GM18526 (cell line): ENCODE results near the gene ARID5B.

Source experiments
- POLR2A ChIP-seq: IDR thresholded peaks from 3 replicates; pipeline ENCODE4 v1.6.1; 2011; ENCODE audit not compliant: insufficient read length; ENCODE audit errors: extremely low read depth

ARID5B gene

GRCh38 chr10:62034096-62034640, 132.7 kb downstream of the ARID5B start:
- no peak for TF ChIP-seq POLR2A

GRCh38 chr10:62036186-62037081, 134.9 kb downstream of the ARID5B start:
- TF ChIP-seq POLR2A, result no peak

- no peak for TF ChIP-seq POLR2A
Measured at GRCh38 chr10:62037166-62037831, 135.8 kb downstream of the ARID5B start.

- no peak for TF ChIP-seq POLR2A
Measured at GRCh38 chr10:62037890-62038608, 136.6 kb downstream of the ARID5B start.

GRCh38 chr10:62038609-62039190, 137.2 kb downstream of the ARID5B start:
- TF ChIP-seq POLR2A, result no peak

- TF ChIP-seq POLR2A, result no peak
Measured at GRCh38 chr10:62039954-62040353, 138.5 kb downstream of the ARID5B start.

- TF ChIP-seq POLR2A, result no peak
Measured at GRCh38 chr10:62040881-62041280, 139.4 kb downstream of the ARID5B start.

GRCh38 chr10:62043421-62044021, 142.0 kb downstream of the ARID5B start:
- no peak for TF ChIP-seq POLR2A

- no peak for TF ChIP-seq POLR2A
Measured at GRCh38 chr10:62044566-62044965, 143.1 kb downstream of the ARID5B start.

GRCh38 chr10:62045765-62046521, 144.4 kb downstream of the ARID5B start:
- TF ChIP-seq POLR2A, result no peak

GRCh38 chr10:62046522-62047227, 145.2 kb downstream of the ARID5B start:
- peak; percentile 28 for TF ChIP-seq POLR2A

- no peak for TF ChIP-seq POLR2A
Measured at GRCh38 chr10:62047228-62047892, 145.9 kb downstream of the ARID5B start.

GRCh38 chr10:62047960-62048383, 146.5 kb downstream of the ARID5B start:
- no peak for TF ChIP-seq POLR2A
